HG02623 (cell line): ENCODE results near the gene CLEC4E.
"Not testable (repeated sequence)": the region's sequence is repeated elsewhere in the genome, so short reads cannot be mapped to it uniquely, and the experiment has no call there.

Source experiments
- ATAC-seq: cut with Tn5 transposase; IDR thresholded peaks from one replicate; pipeline ENCODE4 v1.9.1; 2021; ENCODE audit warnings: moderate library complexity; ENCODE audit not compliant: unreplicated experiment

CLEC4E gene, protein sequence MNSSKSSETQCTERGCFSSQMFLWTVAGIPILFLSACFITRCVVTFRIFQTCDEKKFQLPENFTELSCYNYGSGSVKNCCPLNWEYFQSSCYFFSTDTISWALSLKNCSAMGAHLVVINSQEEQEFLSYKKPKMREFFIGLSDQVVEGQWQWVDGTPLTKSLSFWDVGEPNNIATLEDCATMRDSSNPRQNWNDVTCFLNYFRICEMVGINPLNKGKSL

DNA sequence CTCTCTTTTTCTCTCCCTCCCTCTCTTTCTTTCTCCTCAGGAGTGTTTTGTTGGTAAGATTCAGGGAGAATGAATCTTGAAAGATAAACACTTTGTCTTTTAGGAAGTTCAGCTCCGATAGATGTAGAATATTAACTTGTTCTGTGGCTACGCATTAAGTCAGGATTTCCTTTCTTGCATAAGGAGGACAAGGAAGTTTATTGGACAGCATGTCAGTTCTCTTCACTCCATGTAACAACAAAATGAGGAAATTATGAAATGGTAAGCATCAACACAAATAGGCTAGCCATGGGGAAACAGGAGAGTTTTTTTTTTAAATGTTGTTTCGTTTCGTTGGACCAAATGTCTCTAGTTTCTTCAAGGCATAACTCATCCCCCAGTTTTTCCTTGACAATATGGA is at the start of gene CLEC4E:
Gene CLEC4E, minus strand, starts transcription at position 75 of the 400 bp plus-strand sequence. CDS start 108 bp downstream, outside the sequence.
- not testable (repeated sequence) for ATAC-seq

GRCh38 chr12:8589679-8590078 is 49.0 kb upstream of the CLEC4E start:
- no peak for ATAC-seq

- not testable (repeated sequence) for ATAC-seq
These were observed 43.8 kb upstream of the CLEC4E start for GRCh38 chr12:8584478-8584877.

DNA sequence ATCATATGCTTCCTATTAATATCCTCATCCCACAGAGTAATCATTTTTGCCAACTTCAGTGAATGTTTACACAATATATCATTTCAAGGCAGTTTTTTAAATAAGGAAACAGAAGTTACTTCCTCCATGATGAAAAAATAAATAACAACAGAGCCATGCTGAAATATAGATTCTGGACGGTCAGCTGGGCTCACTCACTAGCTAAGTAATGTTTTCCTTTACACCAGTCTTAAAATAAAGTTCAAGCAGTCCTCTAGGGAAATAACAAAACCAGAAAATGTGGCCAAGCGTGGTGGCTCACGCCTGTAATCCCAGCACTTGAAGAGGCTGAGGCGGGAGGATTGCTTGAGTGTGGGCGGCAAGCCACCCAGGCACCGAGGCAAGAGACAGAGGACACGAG is 43.3 kb upstream of the CLEC4E start:
- ATAC-seq: no peak

GRCh38 chr12:8581098-8581784 is 40.5 kb upstream of the CLEC4E start:
- ATAC-seq: no peak

- no peak for ATAC-seq
These were observed 37.2 kb upstream of the CLEC4E start for GRCh38 chr12:8577879-8578278.

DNA sequence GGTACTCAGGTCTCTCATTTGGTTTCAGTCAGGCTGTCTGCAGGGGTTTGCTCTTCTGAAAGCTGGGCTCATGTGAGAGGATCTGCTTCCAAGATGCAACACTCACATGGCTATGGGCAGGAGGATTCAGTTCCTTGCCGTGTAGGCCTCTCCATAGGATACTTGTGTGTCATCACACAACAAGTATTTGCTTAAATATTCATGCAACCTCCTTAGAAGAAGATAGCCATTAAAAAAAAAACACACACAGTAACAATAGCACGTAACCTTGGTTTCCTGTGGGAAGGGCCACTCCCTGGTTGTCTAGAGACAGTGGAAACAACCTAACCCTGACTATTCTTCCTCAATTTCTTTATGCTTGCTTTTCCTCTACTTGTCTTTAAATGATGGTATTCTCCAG is 31.8 kb upstream of the CLEC4E start:
- ATAC-seq: no peak

GRCh38 chr12:8566525-8566924 is 25.8 kb upstream of the CLEC4E start:
- ATAC-seq: no peak

GRCh38 chr12:8566052-8566451 is 25.3 kb upstream of the CLEC4E start:
- not testable (repeated sequence) for ATAC-seq

DNA sequence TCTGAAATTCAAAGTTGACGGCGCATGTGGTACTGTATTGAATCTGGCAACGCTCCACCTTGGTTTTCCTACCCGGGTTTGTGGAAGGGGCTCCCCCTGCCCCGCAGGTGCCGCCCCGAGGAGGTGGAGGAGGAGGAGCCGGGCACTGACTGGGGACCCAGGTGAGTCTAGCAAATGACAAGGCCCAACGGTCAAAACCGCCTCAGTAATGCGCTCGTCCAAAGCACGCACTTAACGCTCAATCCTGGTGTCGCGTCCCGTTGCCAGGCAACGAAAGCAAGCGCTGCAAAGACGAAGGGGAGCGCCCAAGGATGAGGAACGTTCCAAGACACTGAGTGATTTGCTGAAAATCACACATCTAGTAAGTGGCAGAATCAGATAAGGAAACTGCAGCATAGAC is 24.0 kb upstream of the CLEC4E start:
- no peak for ATAC-seq

GRCh38 chr12:8563356-8563755 is 22.7 kb upstream of the CLEC4E start:
- ATAC-seq: no peak

DNA sequence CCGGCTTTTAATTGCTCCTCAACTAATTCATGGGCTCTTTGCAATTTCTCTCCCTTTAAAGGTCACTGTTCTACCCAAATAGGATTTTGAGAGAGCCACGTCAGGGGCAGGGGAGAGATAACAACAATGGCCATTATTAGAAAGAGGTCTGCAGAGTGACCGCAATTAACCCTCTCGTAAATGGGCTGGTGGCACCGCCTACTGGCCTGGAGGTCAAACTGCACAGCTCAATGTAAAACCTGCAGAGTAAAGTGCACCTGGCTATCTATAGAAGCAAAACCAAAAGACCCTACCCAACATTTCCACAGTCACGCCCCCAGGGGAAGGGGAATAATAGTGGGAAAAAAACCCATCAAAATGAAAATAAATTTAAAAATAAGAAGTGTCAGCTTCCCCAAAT is 21.6 kb upstream of the CLEC4E start:
- ATAC-seq: no peak

DNA sequence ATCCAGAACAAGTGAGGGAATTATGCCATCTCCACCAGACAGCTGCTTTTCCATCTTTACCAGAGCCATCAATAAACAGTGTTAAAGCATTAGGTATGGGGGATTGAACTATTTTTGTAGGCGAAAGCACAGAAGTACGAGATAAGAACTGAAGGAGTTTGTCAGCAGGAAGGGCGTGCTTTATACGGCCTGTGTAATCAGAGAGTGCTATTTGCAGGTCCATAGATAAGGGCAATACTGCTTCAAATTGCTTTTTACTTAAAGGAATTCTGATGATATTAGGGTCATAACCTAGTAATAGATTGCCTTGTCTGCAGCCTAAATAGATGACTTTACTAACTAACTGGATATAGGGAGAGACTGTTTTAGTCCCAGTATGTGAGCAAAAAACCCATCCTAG is 20.3 kb upstream of the CLEC4E start:
- no peak for ATAC-seq

GRCh38 chr12:8559676-8560075 is 19.0 kb upstream of the CLEC4E start:
- ATAC-seq: no peak

GRCh38 chr12:8556531-8557097 is 15.9 kb upstream of the CLEC4E start:
- no peak for ATAC-seq

- ATAC-seq: no peak
These were observed 13.9 kb upstream of the CLEC4E start for GRCh38 chr12:8554451-8555195.

- no peak for ATAC-seq
These were observed 12.5 kb upstream of the CLEC4E start for GRCh38 chr12:8553088-8553627.

GRCh38 chr12:8549381-8549780 is 8.7 kb upstream of the CLEC4E start:
- ATAC-seq: no peak

DNA sequence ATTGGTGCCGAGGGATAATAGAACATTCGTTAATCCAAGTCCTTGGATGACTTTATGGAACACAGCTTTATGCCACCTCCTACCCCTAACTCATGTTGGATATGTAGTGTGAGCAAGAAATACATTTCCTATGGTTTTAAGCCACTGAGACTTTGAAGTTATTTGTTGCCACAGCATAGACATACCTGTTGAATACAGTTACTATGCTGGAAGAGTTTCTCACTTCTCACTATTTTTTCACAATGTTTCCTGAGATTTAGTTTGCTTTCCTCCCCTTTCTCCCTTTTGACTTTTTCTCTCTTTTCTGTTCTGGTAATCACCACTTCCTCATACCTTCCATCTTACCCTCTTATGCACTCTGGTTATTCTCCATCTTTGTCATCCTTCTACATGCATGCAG is 7.5 kb upstream of the CLEC4E start:
- no peak for ATAC-seq

DNA sequence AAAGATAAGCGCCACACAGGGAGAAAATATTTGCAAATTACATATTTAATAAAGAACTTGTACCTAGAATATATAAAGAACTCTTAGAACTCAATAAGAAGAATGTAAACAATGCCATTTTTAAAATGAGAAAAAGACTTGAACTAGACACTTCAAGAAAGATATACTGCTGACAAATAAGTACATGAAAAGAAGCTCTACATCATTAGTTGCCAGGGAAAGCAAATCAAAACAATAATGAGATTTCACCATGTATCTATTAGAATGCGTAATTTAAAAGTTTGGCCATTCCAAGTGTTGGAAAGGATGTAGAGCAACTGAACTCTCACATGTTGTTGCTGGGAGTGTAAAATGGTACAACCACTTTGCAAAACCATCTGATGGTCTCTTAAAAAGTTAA is 6.9 kb upstream of the CLEC4E start:
- no peak for ATAC-seq

- no peak for ATAC-seq
These were observed 5.9 kb upstream of the CLEC4E start for GRCh38 chr12:8546591-8546990.
